ENCODE data around the gene TRPM2.

- TF ChIP-seq CTCF (conservative IDR thresholded peaks at IDR 0.05) (no peak), ZFX (IDR thresholded peaks at IDR 0.05) (no peak)
Measured at GRCh38 chr21:44449473-44450363, 96.3 kb downstream of the TRPM2 start.

All from C4-2B (cell line).